Measurements from ENCODE around the gene SCIN. TPM values are rescaled to one million over a fixed set of nuclear protein-coding genes. Genes with fewer than 3 reads are reported as not detected.
"Not testable (repeated sequence)": the region's sequence is repeated elsewhere in the genome, so short reads cannot be mapped to it uniquely, and the experiment has no call there.

The SCIN gene
- total and polyA plus RNA-seq, 4 donors = 4.5 to 24.7 (median 11.4) TPM

GRCh38 chr7:12552876-12553275 lies 17.6 kb upstream of the SCIN start:
- ATAC-seq (ENCODE audit: insufficient read depth, low FRiP score) (no peak), DNase-seq (no peak)
- Histone ChIP-seq H3K9ac (ENCODE audit: insufficient read depth in 1 of 2, low read length in 2 of 2) (no peak overlapping the region), H3K27me3 (ENCODE audit: control insufficient read depth in 3 of 3, insufficient read depth in 3 of 3, low read length in 2 of 3) (no peaks in the 10 kb centered on the region), H3K9me3 (ENCODE audit: control insufficient read depth in 4 of 4, insufficient read depth in 3 of 4, low read length in 3 of 4) (no peaks in the 10 kb centered on the region), H3K36me3 (ENCODE audit: control insufficient read depth in 4 of 4, insufficient read depth in 4 of 4, low read length in 4 of 4) (no peaks in the 10 kb centered on the region), H3K4me1 (ENCODE audit: control insufficient read depth in 5 of 5, insufficient read depth in 5 of 5, low read length in 5 of 5) (no peaks in the 10 kb centered on the region), H3K4me3 (no peak overlapping the region), H3K27ac (ENCODE audit: low read depth in 1 of 2, low read length in 1 of 2) (no peak overlapping the region)
- 88 to 96% methylated on average over 1 of the region's 1 CpG for WGBS, 2 donors
- TF ChIP-seq, protein P1, sequence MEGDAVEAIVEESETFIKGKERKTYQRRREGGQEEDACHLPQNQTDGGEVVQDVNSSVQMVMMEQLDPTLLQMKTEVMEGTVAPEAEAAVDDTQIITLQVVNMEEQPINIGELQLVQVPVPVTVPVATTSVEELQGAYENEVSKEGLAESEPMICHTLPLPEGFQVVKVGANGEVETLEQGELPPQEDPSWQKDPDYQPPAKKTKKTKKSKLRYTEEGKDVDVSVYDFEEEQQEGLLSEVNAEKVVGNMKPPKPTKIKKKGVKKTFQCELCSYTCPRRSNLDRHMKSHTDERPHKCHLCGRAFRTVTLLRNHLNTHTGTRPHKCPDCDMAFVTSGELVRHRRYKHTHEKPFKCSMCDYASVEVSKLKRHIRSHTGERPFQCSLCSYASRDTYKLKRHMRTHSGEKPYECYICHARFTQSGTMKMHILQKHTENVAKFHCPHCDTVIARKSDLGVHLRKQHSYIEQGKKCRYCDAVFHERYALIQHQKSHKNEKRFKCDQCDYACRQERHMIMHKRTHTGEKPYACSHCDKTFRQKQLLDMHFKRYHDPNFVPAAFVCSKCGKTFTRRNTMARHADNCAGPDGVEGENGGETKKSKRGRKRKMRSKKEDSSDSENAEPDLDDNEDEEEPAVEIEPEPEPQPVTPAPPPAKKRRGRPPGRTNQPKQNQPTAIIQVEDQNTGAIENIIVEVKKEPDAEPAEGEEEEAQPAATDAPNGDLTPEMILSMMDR (IDR thresholded peaks at IDR 0.05; ENCODE audit: control extremely low read depth, extremely low read depth) = no peak

GRCh38 chr7:12553416-12553815 lies 17.1 kb upstream of the SCIN start:
- H3K9ac ChIP-seq (ENCODE audit: insufficient read depth in 1 of 2, low read length in 2 of 2) = no peak overlapping the region
- H3K9me3 ChIP-seq (ENCODE audit: control insufficient read depth in 4 of 4, insufficient read depth in 3 of 4, low read length in 3 of 4) = no peaks in the 10 kb centered on the region
- H3K27ac ChIP-seq (ENCODE audit: low read depth in 1 of 2, low read length in 1 of 2) = no peak overlapping the region
- no peaks in the 10 kb centered on the region for H3K36me3 ChIP-seq (ENCODE audit: control insufficient read depth in 4 of 4, insufficient read depth in 4 of 4, low read length in 4 of 4)
- H3K4me1 ChIP-seq (ENCODE audit: control insufficient read depth in 5 of 5, insufficient read depth in 5 of 5, low read length in 5 of 5) = no peaks in the 10 kb centered on the region
- H3K27me3 ChIP-seq (ENCODE audit: control insufficient read depth in 3 of 3, insufficient read depth in 3 of 3, low read length in 2 of 3) = no peaks in the 10 kb centered on the region
- ATAC-seq (ENCODE audit: insufficient read depth, low FRiP score) = no peak
- no peak overlapping the region for H3K4me3 ChIP-seq
- DNase-seq = no peak
- TF ChIP-seq, protein P1 (IDR thresholded peaks at IDR 0.05; ENCODE audit: control extremely low read depth, extremely low read depth) = no peak

GRCh38 chr7:12554351-12554750 lies 16.2 kb upstream of the SCIN start:
- TF ChIP-seq, protein P1 (IDR thresholded peaks at IDR 0.05; ENCODE audit: control extremely low read depth, extremely low read depth) = no peak
- no peak overlapping the region for H3K9ac ChIP-seq (ENCODE audit: insufficient read depth in 1 of 2, low read length in 2 of 2)
- no peaks in the 10 kb centered on the region for H3K36me3 ChIP-seq (ENCODE audit: control insufficient read depth in 4 of 4, insufficient read depth in 4 of 4, low read length in 4 of 4)
- H3K27me3 ChIP-seq (ENCODE audit: control insufficient read depth in 3 of 3, insufficient read depth in 3 of 3, low read length in 2 of 3) = no peaks in the 10 kb centered on the region
- no peaks in the 10 kb centered on the region for H3K9me3 ChIP-seq (ENCODE audit: control insufficient read depth in 4 of 4, insufficient read depth in 3 of 4, low read length in 3 of 4)
- H3K4me3 ChIP-seq = no peak overlapping the region
- ATAC-seq (ENCODE audit: insufficient read depth, low FRiP score) = no peak
- H3K27ac ChIP-seq (ENCODE audit: low read depth in 1 of 2, low read length in 1 of 2) = no peak overlapping the region
- no peaks in the 10 kb centered on the region for H3K4me1 ChIP-seq (ENCODE audit: control insufficient read depth in 5 of 5, insufficient read depth in 5 of 5, low read length in 5 of 5)
- 63 to 81% methylated on average over 2 of the region's 2 CpGs for WGBS, 2 donors
- no peak for DNase-seq

DNA sequence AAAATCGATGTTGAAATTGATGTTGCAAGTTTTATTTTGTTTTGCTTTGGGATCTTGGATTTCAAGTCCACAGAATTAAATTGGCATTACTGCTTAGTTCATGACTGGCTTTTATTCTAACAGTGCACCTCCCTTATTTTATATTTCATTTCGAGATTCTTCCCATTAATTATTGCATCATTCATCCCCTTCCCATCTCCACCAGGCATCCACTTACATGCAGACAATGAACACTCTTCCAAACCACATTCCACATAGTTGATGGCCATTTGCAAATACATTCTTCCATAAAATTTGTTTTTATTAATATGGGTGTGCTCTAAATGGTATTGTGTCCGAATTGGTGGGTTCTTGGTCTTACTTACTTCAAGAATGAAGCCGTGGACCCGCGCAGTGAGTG lies 15.6 kb upstream of the SCIN start:
- DNase-seq (no peak), ATAC-seq (ENCODE audit: insufficient read depth, low FRiP score) (no peak)
- H3K9me3 ChIP-seq (ENCODE audit: control insufficient read depth in 4 of 4, insufficient read depth in 3 of 4, low read length in 3 of 4) = no peaks in the 10 kb centered on the region
- H3K36me3 ChIP-seq (ENCODE audit: control insufficient read depth in 4 of 4, insufficient read depth in 4 of 4, low read length in 4 of 4) = no peaks in the 10 kb centered on the region
- TF ChIP-seq, protein P1 (IDR thresholded peaks at IDR 0.05; ENCODE audit: control extremely low read depth, extremely low read depth) = no peak
- H3K4me1 ChIP-seq (ENCODE audit: control insufficient read depth in 5 of 5, insufficient read depth in 5 of 5, low read length in 5 of 5) = no peaks in the 10 kb centered on the region
- H3K27ac ChIP-seq (ENCODE audit: low read depth in 1 of 2, low read length in 1 of 2) = no peak overlapping the region
- H3K27me3 ChIP-seq (ENCODE audit: control insufficient read depth in 3 of 3, insufficient read depth in 3 of 3, low read length in 2 of 3) = no peaks in the 10 kb centered on the region
- WGBS, 2 donors = 72 to 88% methylated on average over 6 of the region's 6 CpGs
- H3K4me3 ChIP-seq = no peak overlapping the region
- H3K9ac ChIP-seq (ENCODE audit: insufficient read depth in 1 of 2, low read length in 2 of 2) = no peak overlapping the region

GRCh38 chr7:12555695-12556094 lies 14.8 kb upstream of the SCIN start:
- H3K36me3 ChIP-seq (ENCODE audit: control insufficient read depth in 4 of 4, insufficient read depth in 4 of 4, low read length in 4 of 4); H3K9ac ChIP-seq (ENCODE audit: insufficient read depth in 1 of 2, low read length in 2 of 2); DNase-seq; ATAC-seq (ENCODE audit: insufficient read depth, low FRiP score); H3K4me3 ChIP-seq; H3K27me3 ChIP-seq (ENCODE audit: control insufficient read depth in 3 of 3, insufficient read depth in 3 of 3, low read length in 2 of 3); H3K9me3 ChIP-seq (ENCODE audit: control insufficient read depth in 4 of 4, insufficient read depth in 3 of 4, low read length in 3 of 4); H3K4me1 ChIP-seq (ENCODE audit: control insufficient read depth in 5 of 5, insufficient read depth in 5 of 5, low read length in 5 of 5); H3K27ac ChIP-seq (ENCODE audit: low read depth in 1 of 2, low read length in 1 of 2): not testable (repeated sequence)
- WGBS, 2 donors = 80 to 94% methylated on average over 6 of the region's 6 CpGs

Measured in lung (tissue), 12 donors.